Stimulated activated CD8-positive, alpha-beta memory T cell treated with anti-CD3 and anti-CD28 coated beads, Interleukin-4, amount 100 ng/mL, for 24 hours (primary cell): ENCODE results near the gene SRGAP1.
"Not testable (repeated sequence)": the region's sequence is repeated elsewhere in the genome, so short reads cannot be mapped to it uniquely, and the experiment has no call there.

Experiments used
- DNase-seq: peaks from one replicate; pipeline ENCODE4 v3.0.0-alpha.2; 2020; ENCODE audit warnings: low read depth

SRGAP1 gene

DNA sequence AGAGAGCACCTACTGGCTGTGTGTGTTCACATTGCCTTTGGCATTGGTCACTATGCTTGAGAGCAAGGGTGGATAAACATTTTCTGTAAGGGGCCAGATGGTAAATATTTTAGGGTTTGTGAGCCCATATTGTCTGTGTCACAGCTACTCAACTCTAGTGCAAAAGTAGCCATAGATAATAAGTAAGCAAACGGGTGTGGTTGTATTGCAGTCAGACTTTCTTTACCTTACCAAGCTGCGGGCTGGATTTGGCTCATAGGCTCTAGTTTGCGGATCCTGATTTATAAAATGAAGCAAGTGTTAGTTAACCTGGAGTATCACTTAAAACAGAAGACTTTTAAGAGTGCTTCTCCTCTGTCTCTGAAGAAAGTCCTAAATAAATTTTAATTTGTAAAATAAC is 208.6 kb downstream of the SRGAP1 start:
- DNase-seq: no peak

DNA sequence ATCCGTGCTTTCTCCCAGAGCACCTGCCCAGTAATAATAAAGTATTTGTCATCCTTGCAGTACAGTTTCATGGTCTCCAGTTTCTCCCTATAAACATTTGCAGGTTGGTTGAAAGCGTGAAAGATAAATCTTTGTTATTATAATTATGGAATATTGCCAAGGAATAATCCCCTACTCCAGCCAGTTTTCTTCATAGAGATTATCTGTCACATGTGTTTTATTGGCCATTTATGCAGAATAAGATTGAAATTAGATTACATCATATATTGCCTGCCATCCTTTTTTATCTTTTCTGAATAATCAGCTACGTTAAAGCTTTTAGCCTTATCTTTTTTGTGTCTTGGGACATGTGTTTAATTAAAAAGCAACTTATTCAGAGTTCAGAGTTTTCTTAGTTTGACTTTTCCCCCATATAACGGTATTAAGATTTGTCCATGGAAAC is 209.6 kb downstream of the SRGAP1 start:
- DNase-seq: no peak

DNA sequence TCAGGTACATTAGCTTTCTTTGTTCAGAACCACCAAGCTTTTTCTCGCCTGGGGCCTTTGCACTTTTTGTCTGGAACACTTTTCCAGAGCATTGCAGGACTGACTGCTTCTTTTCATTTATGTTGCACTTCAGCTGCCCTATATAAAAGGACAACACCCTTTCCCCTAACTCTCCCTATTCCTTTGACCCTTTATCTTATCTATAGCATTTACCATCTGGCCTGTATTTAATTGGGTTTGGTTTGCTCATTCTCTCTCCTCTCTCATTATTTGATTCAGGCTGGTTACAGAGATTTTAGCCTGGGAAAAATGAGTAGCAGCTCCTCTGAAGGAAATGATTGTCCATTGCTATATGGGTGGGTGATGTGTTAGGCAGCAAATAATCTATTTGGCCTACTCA is 212.2 kb downstream of the SRGAP1 start:
- no peak for DNase-seq

DNA sequence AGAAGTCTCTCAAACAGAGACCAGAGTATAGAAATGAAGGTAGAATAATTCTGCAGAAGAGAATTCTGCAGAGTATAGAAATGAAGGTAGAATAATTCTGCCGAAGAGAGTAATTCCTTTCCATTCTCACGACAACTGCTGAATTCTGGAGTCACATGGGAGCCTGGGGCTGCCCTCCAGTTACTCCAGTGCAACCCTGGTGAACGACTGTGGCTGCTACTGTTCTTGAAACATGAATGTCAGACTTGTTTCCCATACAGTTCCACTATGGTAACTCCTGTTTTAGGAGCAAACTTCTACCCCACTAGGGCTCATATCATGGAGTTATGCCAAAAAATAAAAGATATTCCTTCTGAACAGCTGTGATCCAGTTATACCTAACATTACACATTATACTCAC is 213.2 kb downstream of the SRGAP1 start:
- no peak for DNase-seq

DNA sequence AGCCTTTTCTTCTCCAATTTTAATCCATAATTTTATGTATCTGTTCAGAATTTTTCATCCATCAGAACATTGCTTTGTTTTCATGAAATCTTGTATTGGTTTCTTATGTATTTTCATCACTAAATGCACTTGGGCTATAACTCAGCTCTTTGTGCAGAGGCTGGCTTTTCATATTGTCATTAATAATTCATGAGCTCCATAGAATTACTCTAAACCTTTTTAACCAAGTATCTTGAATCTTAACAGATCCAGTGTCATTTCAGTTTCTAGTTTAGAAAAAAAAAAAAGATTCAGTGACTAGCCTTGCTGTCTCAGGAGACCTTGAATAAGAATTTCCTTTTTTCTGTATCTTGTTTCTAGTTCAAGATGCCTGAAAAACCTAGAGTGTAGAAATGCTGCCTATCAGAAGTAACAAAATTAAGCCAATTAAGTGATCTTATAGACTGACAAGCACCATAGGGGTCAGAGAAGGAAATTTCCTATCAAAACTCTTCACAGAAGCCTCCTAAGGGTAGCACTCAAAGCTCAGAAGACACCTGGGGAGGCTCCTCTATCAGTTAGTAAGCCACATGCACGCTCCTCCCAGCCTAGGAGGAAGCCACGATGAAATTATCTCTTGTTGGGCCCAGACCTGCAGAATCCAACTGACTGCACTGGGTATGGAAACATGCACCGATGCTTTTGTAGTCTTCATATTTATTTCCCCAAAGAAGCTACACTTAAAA is 214.2 kb downstream of the SRGAP1 start:
- DNase-seq: no peak

DNA sequence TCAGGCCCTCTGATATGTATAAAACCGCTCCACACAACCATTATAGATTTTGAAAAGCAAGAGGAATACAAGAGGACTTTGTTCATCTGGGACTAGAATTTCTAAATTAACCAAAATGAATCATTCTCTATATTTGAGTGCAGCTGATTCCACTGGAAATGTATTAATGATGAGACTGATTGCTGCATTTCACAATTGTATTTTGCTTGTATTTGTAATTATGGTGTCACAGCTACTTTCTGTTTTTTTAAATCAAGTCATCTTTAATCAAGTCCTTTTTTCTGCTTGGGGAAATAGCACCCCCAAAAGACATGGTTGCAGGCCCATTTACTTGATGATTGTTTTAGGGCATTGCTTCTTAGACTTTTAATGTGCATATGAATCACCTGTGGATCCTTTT is 215.2 kb downstream of the SRGAP1 start:
- DNase-seq: no peak

DNA sequence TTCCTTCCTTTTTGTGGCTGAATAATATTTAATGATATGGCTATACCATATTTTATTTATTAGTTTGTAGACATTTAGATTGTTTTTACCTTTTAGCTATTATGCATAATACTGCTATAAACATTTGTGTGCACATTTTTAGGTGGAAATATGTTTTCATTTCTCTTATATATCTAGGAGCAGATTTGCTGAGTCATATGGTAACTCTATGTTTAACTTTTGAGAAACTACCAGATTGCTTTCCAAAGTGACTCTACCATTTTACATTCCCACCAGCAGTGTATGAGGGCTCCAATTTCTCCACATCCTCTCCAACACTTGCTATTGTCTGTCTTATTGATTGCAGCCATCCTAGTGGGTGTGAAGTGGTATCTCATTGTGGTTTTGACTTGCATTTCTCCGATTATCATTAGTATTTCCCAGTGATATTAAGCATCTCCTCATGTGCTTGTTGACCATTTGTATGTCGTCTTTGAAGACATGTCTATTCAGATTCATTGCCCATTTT is 217.4 kb downstream of the SRGAP1 start:
- no peak for DNase-seq

DNA sequence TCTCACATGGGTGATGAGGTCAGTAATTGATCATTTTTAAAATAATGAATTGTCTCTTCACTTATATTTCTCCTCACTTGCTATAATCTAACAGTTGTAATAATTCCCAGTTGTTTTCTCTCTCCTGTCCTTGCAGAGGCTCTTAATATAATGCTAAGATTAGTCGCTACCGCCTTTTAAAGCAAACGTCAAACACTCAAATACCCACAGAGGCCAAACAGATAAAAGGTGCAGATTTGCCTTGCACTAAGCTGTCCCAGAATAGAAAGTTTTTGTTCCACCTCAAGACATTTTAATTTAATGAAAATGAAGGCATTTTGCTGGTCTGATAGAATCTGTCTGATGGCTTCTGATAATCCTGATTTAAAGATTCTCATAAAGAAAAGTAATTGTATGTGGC is 218.6 kb downstream of the SRGAP1 start:
- DNase-seq: no peak

DNA sequence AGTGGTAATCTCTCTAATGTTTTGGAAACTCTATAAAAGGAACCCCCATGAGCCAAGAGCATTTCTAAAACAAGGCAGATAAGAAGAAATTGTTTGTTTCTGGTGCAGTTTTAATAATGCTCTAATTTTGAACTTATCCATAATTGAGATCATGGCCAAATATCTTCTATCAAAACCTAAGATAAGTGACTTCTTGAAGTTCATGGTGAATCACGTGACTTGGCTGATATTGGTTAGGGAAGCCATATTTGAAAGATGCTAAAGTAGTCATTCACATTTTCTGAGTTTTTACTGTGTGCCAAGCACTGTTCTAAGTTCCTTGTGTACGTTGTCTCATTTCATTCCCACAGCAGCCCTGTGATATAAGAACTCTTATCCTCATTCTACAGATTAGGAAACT is 219.7 kb downstream of the SRGAP1 start:
- DNase-seq: no peak

DNA sequence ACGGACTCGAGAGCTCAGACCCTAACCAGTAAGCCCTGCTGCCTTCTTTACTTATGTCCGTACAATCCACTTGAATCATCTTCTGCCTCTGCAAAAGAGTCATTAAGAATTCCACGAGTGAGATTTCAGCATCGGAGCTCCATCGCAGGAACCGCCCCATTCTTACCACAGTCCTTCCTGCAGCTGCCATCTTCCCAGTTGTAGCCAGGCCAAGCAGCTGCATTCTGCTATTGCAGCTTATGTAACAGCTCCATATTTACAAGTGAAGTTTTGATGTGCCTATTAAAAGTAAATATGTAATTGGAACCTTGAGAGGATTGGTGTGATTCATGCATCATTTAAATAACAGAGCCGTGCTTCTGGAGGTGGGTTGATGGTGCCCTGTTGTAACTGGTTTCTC is 220.2 kb downstream of the SRGAP1 start:
- DNase-seq: no peak

DNA sequence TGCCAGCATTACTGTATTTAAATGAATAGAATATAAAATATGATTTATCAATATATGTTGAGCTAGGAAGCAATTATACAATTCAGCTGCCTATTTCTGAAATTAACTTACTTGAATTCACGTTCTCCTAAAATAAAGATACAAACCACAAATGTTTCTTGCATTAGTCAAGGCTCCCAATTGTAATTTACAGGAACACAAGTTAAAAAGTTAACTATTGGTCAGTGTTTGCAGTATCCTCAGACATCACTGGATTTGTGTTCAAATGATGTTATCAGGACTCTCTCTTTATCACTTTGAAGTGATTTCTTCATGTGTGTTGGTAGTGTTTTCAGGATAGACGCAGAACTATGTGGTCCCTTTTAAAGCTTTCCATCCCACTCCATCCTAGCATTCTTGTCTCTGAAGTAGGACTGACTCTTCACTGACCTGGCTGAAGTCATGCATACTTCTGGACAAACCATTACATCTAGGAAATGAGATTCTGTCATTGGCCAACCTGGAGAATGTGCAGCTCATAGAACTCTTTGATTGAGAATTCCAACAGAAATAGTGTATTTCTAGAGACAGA is 221.5 kb downstream of the SRGAP1 start:
- no peak for DNase-seq

DNA sequence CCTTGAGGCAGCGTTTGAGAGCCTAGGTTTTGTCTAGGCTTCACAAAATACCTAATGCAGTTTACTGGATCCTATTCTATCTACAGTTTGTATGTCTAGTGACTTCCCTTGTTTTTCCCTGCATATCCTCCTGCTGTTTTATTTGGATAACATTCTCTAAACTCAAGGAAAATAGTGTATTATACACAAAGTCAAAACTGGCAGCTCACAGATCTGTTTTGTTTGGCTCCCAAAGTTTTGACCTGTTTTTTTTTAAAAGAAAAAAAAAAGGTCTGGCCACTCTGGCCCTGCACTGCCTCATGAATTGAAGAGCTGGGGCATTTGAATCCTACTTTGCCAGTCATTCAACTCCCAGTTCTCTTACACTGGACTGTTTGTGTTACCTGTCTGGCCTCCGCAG is 222.3 kb downstream of the SRGAP1 start:
- DNase-seq: no peak

DNA sequence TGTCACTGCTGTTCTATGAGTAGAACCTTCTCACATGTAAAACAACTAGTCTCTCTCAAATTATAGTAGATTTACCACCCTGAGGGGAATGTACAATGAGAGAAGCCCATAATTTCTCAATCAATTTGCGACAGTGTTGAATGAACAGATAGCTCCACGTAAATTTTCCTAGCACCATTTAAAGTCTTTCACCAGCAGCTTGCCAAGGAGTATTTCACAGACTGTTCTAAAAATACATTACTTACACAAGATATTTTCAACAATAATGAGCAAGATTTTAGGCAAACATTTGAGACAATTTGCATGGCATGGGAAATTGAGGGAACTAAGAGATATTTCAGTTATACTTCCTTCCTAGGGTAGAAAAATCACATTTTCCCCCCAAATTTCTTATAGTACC is 226.0 kb downstream of the SRGAP1 start:
- no peak for DNase-seq

DNA sequence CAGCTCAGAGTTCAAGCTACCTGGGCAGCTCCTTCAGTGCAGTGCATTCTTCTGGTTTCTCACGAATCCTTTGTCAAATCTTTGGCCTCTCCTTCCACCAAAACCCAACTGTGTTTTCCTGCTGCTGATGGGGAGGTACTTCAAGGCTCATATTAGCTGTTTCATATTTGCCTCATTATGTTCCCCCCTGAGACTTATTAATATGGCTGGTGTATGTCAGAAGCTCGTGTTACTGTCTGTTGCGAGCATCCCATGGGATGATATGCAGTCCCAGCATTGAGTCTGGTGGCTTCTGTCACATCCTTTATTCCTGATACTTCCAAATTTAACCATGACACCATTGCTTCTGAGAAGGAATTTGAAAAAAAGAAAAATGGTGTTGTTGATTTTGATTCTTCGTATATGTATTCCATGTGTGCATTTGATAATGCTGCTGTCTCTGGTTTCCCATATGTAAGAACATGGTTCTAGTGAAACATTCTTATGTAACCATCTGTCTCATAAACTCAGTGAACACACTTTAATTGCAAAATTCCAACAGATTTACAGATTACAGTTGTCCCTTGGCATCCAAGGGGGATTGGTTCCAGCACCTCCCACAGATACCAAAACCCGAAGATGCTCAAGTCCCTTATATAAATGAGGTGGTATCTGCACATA is 228.5 kb downstream of the SRGAP1 start:
- no peak for DNase-seq

DNA sequence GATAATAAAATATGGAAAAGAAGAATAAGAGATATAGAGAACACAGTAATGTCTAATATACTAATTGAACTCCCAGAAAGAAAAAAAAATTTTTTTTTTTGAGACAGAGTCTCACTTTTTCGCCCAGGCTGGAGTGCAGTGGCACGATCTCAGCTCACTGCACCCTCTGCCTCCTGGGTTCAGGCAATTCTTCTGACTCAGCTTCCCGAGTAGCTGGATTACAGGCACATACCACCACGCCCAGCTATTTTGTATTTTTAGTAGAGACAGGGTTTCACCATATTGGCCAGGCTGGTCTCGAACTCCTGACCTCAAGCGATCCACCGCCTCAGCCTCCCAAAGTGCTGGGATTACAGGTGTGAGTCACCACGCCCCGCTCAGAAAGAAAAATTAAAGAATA is 232.1 kb downstream of the SRGAP1 start:
- not testable (repeated sequence) for DNase-seq

DNA sequence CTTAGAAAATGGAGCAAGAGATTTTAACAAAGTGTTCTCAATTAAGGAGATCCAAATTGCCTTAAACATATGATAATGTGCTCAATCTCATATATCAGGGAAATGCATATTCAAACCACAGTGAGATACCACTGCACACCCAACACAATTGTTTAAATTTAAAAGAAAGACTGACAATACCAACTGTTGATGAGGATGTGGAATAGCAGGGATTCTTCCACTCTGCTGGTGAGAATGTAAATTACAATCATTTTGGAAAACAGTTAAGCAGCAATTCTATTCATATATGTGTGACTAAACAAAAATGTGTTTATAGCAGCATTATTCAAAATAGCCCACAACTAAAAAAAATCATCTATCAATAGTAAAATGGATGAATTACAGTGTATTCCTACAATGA is 233.4 kb downstream of the SRGAP1 start:
- no peak for DNase-seq

DNA sequence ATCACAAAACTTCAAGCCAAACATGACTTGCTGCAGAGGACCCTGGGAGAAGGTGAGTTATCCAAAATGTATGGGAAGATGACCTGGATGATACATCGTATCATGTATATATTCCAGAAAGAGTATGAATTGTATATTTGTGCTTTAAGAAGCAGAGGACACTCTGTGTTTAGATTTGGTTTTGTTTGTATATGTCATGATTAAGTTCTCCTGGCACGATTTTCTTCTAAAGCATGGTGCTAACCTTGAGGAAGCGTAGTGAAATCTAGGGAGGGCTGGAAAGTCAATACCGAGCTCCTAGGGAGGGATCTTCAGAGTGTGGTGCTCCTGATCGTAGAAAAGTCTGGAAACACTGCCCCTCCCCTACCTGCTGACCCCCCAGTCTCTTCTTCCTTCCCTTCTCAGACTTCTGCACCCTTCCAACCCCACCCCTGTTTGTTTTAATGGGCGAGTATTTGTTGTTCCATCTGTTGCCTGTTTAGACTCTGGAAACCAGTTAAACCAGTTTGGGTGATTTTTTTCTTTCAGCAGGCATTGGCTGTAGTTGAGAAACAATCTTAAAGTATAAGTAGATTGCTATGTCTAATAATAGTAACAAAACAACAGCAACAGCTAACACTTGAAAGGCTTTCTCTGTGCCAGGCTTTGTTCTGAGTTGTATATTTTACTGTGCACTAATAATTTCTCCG is 236.0 kb downstream of the SRGAP1 start:
- DNase-seq: no peak

DNA sequence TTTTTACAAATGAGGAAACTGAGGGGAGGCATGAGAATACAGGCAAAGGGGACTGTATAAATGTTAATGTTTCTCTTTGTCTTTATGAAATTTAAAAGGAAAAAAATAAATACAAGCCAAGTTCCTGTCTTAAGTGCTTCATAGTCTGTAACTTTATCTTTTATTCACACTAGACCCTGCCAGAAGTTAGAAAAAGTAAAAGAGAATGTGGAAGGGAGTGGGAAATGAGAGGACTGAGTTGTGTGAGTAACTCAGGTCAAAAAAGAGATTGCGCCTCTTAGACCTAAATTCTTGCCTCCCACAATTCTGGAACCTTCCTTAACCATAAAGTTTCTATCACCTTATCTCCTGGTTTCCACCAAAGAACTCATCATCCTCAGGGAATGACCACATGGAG is 236.5 kb downstream of the SRGAP1 start:
- no peak for DNase-seq

DNA sequence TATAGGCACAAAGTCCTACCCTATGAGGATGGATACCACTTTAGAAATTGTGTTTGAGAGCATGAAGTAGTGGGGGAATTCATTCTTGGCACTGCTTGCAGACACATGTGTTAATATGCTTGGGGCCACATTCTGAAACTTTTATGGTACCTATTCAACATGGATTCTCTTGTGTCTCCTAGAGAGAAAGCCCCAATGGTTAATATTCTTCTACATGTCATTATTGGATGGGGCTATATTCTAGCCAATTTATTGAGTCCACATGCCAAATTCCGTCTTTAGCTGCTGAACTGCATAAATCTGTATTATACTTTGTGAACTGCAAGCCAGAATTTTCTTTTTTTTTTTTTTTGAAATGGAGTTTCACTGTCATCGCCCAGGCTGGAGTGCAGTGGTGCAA is 237.6 kb downstream of the SRGAP1 start:
- DNase-seq: no peak

DNA sequence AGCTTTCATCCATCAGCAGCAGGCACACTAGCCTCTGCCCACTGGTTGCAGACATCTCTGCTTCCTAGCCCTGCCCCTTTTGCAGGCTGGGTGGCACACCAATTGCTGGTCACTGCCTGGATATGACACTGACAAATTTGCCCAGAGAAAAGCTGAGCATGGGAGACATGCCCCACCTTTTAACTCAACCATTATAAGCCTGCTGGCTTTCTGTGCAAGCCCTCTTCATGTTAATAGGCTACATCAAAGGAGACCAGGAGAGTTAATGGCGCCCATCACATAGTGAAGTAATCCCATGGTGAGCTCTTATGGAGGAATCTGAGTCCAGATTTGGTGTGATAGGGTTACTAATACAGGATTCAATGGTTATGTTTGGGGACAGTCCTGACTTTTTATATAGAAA is 238.4 kb downstream of the SRGAP1 start:
- no peak for DNase-seq

DNA sequence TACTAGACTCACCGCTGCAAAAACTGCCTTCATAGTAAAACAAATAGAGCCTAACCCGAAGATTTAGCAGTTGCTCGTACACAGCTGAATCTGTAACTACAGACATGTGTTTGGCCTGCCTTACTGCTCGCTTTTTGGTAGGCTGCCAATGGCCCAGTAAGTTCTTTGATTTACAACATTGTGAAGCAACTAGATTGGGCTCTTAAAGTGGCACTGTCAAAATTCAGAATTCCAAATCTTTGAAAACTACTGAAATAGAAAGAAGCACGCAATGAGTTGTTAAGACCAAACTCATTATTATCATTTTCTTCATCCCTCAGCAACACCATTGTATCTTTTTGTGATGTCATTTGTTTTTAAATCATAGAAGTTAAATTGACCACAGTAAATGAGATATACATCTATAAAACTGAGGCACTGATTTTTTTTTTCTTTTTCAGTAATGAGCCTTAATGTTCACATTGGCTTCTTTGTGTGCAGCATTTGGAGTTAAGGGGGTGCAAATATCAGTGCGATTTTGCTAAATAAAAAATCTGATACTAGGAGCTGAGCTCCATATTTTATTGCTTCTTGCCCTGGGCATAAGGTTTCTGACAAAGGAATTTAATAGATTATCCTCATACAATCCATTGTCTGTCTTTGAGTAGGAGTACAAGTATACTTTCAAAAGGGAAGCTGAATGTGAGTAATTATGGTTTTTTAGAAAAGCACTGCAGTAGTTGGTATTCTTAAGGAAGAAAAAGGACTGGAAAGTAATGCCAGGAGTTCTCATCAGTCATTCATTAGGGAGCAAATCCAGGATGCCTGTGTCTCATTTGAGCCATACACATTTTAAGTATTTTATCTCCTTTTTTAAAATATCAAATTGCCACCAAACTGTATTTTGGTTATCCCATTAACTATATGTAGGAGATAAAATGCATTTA is 239.0 kb downstream of the SRGAP1 start:
- DNase-seq: no peak

DNA sequence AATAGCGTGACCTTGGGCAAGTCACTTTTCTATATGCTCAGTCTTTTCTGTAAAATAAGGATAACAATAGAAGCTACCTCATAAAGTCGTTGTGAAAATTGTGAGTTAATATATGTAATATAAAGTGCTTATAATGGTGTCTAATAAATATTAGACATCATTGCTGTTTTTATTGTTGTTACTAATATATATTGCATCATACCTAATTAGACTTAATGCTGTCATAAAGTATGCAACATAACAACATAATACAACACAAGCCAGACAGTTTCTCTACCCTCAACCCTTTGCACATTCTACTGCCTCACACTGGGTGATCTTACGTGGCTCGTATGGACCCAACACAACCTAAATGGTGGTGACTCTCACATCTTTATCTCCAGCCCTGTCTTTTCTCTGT is 240.7 kb downstream of the SRGAP1 start:
- no peak for DNase-seq
